GM23338 (cell line): ENCODE data around the gene AK3. TPM values are rescaled to one million over a fixed set of nuclear protein-coding genes. Genes with fewer than 3 reads are reported as not detected.

Experiments
- ATAC-seq: fragments of 200-7000 bp; cut with Tn5 transposase; 3 replicates; pipeline ENCODE4 v1.9.1; 2020
- DNase-seq: peaks from one replicate; pipeline ENCODE4 v3.0.0-alpha.2; 2015; ENCODE audit warnings: low spot score
- H2AFZ ChIP-seq: fragments of 200-600 bp; sonication (generic); 2 replicates; pipeline ENCODE4 v1.8.0; 2016; ENCODE audit warnings: antibody characterized with exemption, mild to moderate bottlenecking, moderate library complexity
- H3F3A ChIP-seq: fragments of 200-600 bp; sonication (generic); replicated peaks from 2 replicates; pipeline ENCODE4 v1.8.0; 2017; ENCODE audit warnings: antibody characterized with exemption, mixed run types, low read depth
- H3K27ac ChIP-seq: fragments of 200-600 bp; sonication (generic); 2 replicates; pipeline ENCODE4 v1.6.1; 2016; ENCODE audit warnings: low read depth
- H3K27me3 ChIP-seq: fragments of 200-600 bp; sonication (generic); 2 replicates; pipeline ENCODE4 v1.8.0; 2016; ENCODE audit warnings: mild to moderate bottlenecking, mixed run types, moderate library complexity; ENCODE audit not compliant: insufficient read depth
- H3K36me3 ChIP-seq: fragments of 200-600 bp; sonication (generic); 2 replicates; pipeline ENCODE4 v1.8.0; 2016; ENCODE audit warnings: mild to moderate bottlenecking; ENCODE audit not compliant: insufficient read depth
- H3K4me1 ChIP-seq: fragments of 200-600 bp; sonication (generic); 2 replicates; pipeline ENCODE4 v1.8.0; 2016; ENCODE audit warnings: mild to moderate bottlenecking, moderate library complexity; ENCODE audit not compliant: insufficient read depth
- H3K4me2 ChIP-seq: fragments of 200-600 bp; sonication (generic); 2 replicates; pipeline ENCODE4 v1.7.1; 2017; ENCODE audit warnings: mixed run types
- H3K4me3 ChIP-seq: fragments of 200-600 bp; sonication (generic); 2 replicates; pipeline ENCODE4 v1.6.1; 2016; ENCODE audit warnings: mixed run types
- H3K79me2 ChIP-seq: fragments of 200-600 bp; sonication (generic); replicated peaks from 2 replicates; pipeline ENCODE4 v1.8.0; 2017; ENCODE audit warnings: mild to moderate bottlenecking; ENCODE audit not compliant: insufficient read depth
- H3K9me2 ChIP-seq: fragments of 200-600 bp; sonication (generic); 2 replicates; pipeline ENCODE4 v1.8.0; 2017; ENCODE audit not compliant: insufficient read depth
- H4K20me1 ChIP-seq: fragments of 200-600 bp; sonication (generic); replicated peaks from 2 replicates; pipeline ENCODE4 v1.8.0; 2017; ENCODE audit warnings: mild to moderate bottlenecking; ENCODE audit not compliant: insufficient read depth
- H3K27ac Mint-ChIP-seq: 2 replicates; pipeline ENCODE4 v1.8.0; 2020; ENCODE audit warnings: inconsistent platforms, mild to moderate bottlenecking, moderate library complexity, mixed read lengths
- H3K27me3 Mint-ChIP-seq: 3 replicates; pipeline ENCODE4 v1.8.0; 2022; ENCODE audit warnings: low read depth, mild to moderate bottlenecking, moderate library complexity, mixed read lengths, inconsistent platforms; ENCODE audit not compliant: insufficient read depth, poor library complexity
- H3K36me3 Mint-ChIP-seq: 3 replicates; pipeline ENCODE4 v1.8.0; 2021; ENCODE audit warnings: low read depth, mild to moderate bottlenecking, inconsistent platforms, moderate library complexity, mixed read lengths
- H3K4me1 Mint-ChIP-seq: 3 replicates; pipeline ENCODE4 v1.8.0; 2020; ENCODE audit warnings: mild to moderate bottlenecking, inconsistent platforms, mixed read lengths
- H3K4me3 Mint-ChIP-seq: 3 replicates; pipeline ENCODE4 v1.8.0; 2021; ENCODE audit warnings: moderate library complexity, mild to moderate bottlenecking, inconsistent platforms, mixed read lengths
- H3K9me3 Mint-ChIP-seq: 3 replicates; pipeline ENCODE4 v1.8.0; 2020; ENCODE audit warnings: moderate library complexity, mild to moderate bottlenecking, inconsistent platforms, mixed read lengths
- CREB1 ChIP-seq: fragments of 250-450 bp; sonication (Bioruptor Pico); IDR thresholded peaks from 2 replicates; pipeline ENCODE4 v1.5.0; 2020; ENCODE audit warnings: low read depth, mild to moderate bottlenecking, moderate library complexity
- EZH2 ChIP-seq: fragments of 200-600 bp; sonication (generic); IDR thresholded peaks from one replicate; pipeline ENCODE4 v1.8.0; 2017; ENCODE audit warnings: antibody characterized with exemption, mild to moderate bottlenecking, low read depth; ENCODE audit not compliant: unreplicated experiment
- EZH2phosphoT487 ChIP-seq: fragments of 200-600 bp; sonication (generic); IDR thresholded peaks from one replicate; pipeline ENCODE4 v1.8.1; 2018; ENCODE audit warnings: antibody characterized with exemption; ENCODE audit not compliant: unreplicated experiment
- JUNB ChIP-seq: IDR thresholded peaks from one replicate; pipeline ENCODE4 v1.6.1; 2016; ENCODE audit warnings: antibody characterized with exemption; ENCODE audit not compliant: unreplicated experiment
- NANOG ChIP-seq: IDR thresholded peaks from 2 replicates; pipeline ENCODE4 v1.6.1; 2016; ENCODE audit warnings: antibody characterized with exemption, borderline replicate concordance
- POLR2AphosphoS5 ChIP-seq: IDR thresholded peaks from 2 replicates; pipeline ENCODE4 v1.6.1; 2016; ENCODE audit warnings: antibody characterized with exemption, low read depth
- STAT1 ChIP-seq: IDR thresholded peaks from one replicate; pipeline ENCODE4 v1.6.1; 2016; ENCODE audit warnings: antibody characterized with exemption; ENCODE audit not compliant: unreplicated experiment
- ZNF114 ChIP-seq: fragments of 250-450 bp; sonication (Bioruptor Pico); IDR thresholded peaks from 2 replicates; pipeline ENCODE4 v1.5.0; 2020; ENCODE audit warnings: mild to moderate bottlenecking, moderate library complexity
- ZNF331 ChIP-seq: fragments of 250-450 bp; sonication (Bioruptor Pico); IDR thresholded peaks from 2 replicates; pipeline ENCODE4 v1.5.0; 2020; ENCODE audit warnings: low read depth, mild to moderate bottlenecking, moderate library complexity
- polyA plus RNA-seq: library from polyadenylated mRNA; unstranded; fragments of >200 nt; fragmentation: Nextera tagmentation; extraction: Ambion mirVana; gene quantifications from 2 replicates; pipeline ENCODE4 v1.2.1, GENCODE V29; 2016
- total RNA-seq: library from RNA; depleted of rRNA; stranded (reverse); fragments of >200 nt; shearing (Covaris generic); gene quantifications from 2 replicates; pipeline ENCODE4 v1.2.3, GENCODE V29; 2014
- TF ChIP-seq, protein P1 (sequence below): IDR thresholded peaks from 2 replicates; pipeline ENCODE4 v1.6.1; 2016; ENCODE audit warnings: antibody characterized with exemption
- TF ChIP-seq, protein P2 (sequence below): IDR thresholded peaks from one replicate; pipeline ENCODE4 v1.6.1; 2018; ENCODE audit warnings: antibody characterized with exemption; ENCODE audit not compliant: unreplicated experiment
- TF ChIP-seq, protein P3 (sequence below): fragments of 250-450 bp; sonication (Bioruptor Pico); IDR thresholded peaks from 2 replicates; pipeline ENCODE4 v1.5.0; 2020; ENCODE audit warnings: mild to moderate bottlenecking, moderate library complexity
- TF ChIP-seq, protein P4 (sequence below), 2 experiments: fragments of 200-600 bp in 1 of 2; sonication (generic) in 1 of 2; conservative IDR thresholded peaks; 2 replicates each; pipeline versions ENCODE4 v1.5.1 to v1.6.1; 2016 to 2017; ENCODE audit warnings: antibody characterized with exemption in 2 of 2, low read depth in 2 of 2, mild to moderate bottlenecking in 2 of 2, moderate library complexity in 1 of 2

Gene AK3
- total and polyA plus RNA-seq, 2 experiments from 2014 or later = 30.1 to 40.2 TPM

DNA sequence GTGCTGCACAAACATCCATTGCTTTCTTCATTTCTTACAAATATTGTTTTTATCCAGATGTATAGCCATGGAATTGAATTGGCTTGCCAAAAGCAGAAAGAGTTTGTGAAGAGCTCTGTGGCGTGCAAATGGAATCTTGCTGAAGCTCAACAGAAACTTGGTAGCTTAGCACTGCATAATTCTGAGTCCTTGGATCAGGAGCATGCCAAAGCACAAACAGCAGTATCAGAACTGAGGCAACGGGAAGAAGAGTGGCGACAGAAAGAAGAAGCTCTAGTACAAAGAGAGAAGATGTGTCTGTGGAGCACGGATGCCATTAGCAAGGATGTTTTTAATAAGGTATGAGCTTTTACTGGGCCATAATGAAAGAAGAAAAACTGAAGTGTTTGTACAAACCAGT lies 56.2 kb downstream of the AK3 start:
- H3F3A ChIP-seq = peaks cover 6% of the 10 kb centered on the region
- H2AFZ ChIP-seq = no peak overlapping the region
- TF ChIP-seq, protein P1, sequence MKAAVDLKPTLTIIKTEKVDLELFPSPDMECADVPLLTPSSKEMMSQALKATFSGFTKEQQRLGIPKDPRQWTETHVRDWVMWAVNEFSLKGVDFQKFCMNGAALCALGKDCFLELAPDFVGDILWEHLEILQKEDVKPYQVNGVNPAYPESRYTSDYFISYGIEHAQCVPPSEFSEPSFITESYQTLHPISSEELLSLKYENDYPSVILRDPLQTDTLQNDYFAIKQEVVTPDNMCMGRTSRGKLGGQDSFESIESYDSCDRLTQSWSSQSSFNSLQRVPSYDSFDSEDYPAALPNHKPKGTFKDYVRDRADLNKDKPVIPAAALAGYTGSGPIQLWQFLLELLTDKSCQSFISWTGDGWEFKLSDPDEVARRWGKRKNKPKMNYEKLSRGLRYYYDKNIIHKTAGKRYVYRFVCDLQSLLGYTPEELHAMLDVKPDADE = no peak
- no peak for TF ChIP-seq CREB1
- no peak for TF ChIP-seq ZNF114 (CRISPR knock-in tag)
- no peak for TF ChIP-seq JUNB
- TF ChIP-seq, protein P2, sequence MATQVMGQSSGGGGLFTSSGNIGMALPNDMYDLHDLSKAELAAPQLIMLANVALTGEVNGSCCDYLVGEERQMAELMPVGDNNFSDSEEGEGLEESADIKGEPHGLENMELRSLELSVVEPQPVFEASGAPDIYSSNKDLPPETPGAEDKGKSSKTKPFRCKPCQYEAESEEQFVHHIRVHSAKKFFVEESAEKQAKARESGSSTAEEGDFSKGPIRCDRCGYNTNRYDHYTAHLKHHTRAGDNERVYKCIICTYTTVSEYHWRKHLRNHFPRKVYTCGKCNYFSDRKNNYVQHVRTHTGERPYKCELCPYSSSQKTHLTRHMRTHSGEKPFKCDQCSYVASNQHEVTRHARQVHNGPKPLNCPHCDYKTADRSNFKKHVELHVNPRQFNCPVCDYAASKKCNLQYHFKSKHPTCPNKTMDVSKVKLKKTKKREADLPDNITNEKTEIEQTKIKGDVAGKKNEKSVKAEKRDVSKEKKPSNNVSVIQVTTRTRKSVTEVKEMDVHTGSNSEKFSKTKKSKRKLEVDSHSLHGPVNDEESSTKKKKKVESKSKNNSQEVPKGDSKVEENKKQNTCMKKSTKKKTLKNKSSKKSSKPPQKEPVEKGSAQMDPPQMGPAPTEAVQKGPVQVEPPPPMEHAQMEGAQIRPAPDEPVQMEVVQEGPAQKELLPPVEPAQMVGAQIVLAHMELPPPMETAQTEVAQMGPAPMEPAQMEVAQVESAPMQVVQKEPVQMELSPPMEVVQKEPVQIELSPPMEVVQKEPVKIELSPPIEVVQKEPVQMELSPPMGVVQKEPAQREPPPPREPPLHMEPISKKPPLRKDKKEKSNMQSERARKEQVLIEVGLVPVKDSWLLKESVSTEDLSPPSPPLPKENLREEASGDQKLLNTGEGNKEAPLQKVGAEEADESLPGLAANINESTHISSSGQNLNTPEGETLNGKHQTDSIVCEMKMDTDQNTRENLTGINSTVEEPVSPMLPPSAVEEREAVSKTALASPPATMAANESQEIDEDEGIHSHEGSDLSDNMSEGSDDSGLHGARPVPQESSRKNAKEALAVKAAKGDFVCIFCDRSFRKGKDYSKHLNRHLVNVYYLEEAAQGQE = no peak
- no peak for TF ChIP-seq STAT1
- no peak for TF ChIP-seq EZH2
- TF ChIP-seq, protein P3, sequence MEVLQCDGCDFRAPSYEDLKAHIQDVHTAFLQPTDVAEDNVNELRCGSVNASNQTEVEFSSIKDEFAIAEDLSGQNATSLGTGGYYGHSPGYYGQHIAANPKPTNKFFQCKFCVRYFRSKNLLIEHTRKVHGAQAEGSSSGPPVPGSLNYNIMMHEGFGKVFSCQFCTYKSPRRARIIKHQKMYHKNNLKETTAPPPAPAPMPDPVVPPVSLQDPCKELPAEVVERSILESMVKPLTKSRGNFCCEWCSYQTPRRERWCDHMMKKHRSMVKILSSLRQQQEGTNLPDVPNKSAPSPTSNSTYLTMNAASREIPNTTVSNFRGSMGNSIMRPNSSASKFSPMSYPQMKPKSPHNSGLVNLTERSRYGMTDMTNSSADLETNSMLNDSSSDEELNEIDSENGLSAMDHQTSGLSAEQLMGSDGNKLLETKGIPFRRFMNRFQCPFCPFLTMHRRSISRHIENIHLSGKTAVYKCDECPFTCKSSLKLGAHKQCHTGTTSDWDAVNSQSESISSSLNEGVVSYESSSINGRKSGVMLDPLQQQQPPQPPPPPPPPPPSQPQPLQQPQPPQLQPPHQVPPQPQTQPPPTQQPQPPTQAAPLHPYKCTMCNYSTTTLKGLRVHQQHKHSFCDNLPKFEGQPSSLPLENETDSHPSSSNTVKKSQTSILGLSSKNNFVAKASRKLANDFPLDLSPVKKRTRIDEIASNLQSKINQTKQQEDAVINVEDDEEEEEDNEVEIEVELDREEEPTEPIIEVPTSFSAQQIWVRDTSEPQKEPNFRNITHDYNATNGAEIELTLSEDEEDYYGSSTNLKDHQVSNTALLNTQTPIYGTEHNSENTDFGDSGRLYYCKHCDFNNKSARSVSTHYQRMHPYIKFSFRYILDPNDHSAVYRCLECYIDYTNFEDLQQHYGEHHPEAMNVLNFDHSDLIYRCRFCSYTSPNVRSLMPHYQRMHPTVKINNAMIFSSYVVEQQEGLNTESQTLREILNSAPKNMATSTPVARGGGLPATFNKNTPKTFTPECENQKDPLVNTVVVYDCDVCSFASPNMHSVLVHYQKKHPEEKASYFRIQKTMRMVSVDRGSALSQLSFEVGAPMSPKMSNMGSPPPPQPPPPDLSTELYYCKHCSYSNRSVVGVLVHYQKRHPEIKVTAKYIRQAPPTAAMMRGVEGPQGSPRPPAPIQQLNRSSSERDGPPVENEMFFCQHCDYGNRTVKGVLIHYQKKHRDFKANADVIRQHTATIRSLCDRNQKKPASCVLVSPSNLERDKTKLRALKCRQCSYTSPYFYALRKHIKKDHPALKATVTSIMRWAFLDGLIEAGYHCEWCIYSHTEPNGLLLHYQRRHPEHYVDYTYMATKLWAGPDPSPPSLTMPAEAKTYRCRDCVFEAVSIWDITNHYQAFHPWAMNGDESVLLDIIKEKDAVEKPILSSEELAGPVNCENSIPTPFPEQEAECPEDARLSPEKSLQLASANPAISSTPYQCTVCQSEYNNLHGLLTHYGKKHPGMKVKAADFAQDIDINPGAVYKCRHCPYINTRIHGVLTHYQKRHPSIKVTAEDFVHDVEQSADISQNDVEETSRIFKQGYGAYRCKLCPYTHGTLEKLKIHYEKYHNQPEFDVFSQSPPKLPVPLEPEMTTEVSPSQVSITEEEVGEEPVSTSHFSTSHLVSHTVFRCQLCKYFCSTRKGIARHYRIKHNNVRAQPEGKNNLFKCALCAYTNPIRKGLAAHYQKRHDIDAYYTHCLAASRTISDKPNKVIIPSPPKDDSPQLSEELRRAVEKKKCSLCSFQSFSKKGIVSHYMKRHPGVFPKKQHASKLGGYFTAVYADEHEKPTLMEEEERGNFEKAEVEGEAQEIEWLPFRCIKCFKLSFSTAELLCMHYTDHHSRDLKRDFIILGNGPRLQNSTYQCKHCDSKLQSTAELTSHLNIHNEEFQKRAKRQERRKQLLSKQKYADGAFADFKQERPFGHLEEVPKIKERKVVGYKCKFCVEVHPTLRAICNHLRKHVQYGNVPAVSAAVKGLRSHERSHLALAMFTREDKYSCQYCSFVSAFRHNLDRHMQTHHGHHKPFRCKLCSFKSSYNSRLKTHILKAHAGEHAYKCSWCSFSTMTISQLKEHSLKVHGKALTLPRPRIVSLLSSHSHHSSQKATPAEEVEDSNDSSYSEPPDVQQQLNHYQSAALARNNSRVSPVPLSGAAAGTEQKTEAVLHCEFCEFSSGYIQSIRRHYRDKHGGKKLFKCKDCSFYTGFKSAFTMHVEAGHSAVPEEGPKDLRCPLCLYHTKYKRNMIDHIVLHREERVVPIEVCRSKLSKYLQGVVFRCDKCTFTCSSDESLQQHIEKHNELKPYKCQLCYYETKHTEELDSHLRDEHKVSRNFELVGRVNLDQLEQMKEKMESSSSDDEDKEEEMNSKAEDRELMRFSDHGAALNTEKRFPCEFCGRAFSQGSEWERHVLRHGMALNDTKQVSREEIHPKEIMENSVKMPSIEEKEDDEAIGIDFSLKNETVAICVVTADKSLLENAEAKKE (CRISPR knock-in tag) = no peak
- TF ChIP-seq NANOG = no peak
- no peak for TF ChIP-seq EZH2phosphoT487
- no peak for TF ChIP-seq POLR2AphosphoS5
- TF ChIP-seq, protein P4, sequence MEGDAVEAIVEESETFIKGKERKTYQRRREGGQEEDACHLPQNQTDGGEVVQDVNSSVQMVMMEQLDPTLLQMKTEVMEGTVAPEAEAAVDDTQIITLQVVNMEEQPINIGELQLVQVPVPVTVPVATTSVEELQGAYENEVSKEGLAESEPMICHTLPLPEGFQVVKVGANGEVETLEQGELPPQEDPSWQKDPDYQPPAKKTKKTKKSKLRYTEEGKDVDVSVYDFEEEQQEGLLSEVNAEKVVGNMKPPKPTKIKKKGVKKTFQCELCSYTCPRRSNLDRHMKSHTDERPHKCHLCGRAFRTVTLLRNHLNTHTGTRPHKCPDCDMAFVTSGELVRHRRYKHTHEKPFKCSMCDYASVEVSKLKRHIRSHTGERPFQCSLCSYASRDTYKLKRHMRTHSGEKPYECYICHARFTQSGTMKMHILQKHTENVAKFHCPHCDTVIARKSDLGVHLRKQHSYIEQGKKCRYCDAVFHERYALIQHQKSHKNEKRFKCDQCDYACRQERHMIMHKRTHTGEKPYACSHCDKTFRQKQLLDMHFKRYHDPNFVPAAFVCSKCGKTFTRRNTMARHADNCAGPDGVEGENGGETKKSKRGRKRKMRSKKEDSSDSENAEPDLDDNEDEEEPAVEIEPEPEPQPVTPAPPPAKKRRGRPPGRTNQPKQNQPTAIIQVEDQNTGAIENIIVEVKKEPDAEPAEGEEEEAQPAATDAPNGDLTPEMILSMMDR (conservative IDR thresholded peaks at IDR 0.05; ENCODE audit: low read depth in 2 of 2) = no peak
- no peak for TF ChIP-seq ZNF331 (CRISPR knock-in tag)
- DNase-seq = no peak
- H3K9me2 ChIP-seq = no peaks in the 10 kb centered on the region
- peaks cover 11% of the 10 kb centered on the region; the same call in 1 of the 2 replicates for H3K4me1 ChIP-seq
- no peak overlapping the region for H3K4me3 ChIP-seq
- no peak for ATAC-seq
- no peak overlapping the region for H3K27ac Mint-ChIP-seq
- no peak overlapping the region for H3K4me3 Mint-ChIP-seq
- no peak overlapping the region for H3K4me2 ChIP-seq
- H3K27me3 ChIP-seq = no peaks in the 10 kb centered on the region
- no peaks in the 10 kb centered on the region; the same call in 1 of the 2 replicates for H3K36me3 ChIP-seq
- no peak overlapping the region for H3K27ac ChIP-seq
- no peaks in the 10 kb centered on the region for H3K27me3 Mint-ChIP-seq
- peaks cover 2% of the 10 kb centered on the region; the same call in 2 of the 3 replicates for H3K4me1 Mint-ChIP-seq
- H3K79me2 ChIP-seq = peaks cover 53% of the 10 kb centered on the region
- H3K36me3 Mint-ChIP-seq = peaks cover 15% of the 10 kb centered on the region; the same call in 2 of the 3 replicates
- H3K9me3 Mint-ChIP-seq = no peaks in the 10 kb centered on the region
- H4K20me1 ChIP-seq = peaks cover 3% of the 10 kb centered on the region
